NT2/D1 (cell line): Measurements from ENCODE around the gene LRRC8A.

Source experiments
- YY1 ChIP-seq: IDR thresholded peaks from 2 replicates; pipeline ENCODE4 v1.6.1; 2011; ENCODE audit not compliant: insufficient read length, insufficient read depth
- ZNF274 ChIP-seq: IDR thresholded peaks from 2 replicates; pipeline ENCODE4 v1.6.1; 2011; ENCODE audit warnings: mild to moderate bottlenecking, low read depth, low read length

- TF ChIP-seq ZNF274 (no peak), YY1 (no peak)
Measured at GRCh38 chr9:128884164-128884563, 2.2 kb downstream of the LRRC8A start.
